SH-SY5Y (cell line): ENCODE data around the gene SUGCT.

ENCODE experiments used
- GATA2 ChIP-seq: IDR thresholded peaks from 2 replicates; pipeline ENCODE4 v1.6.1; 2011; ENCODE audit warnings: mild to moderate bottlenecking, low read depth, low read length
- GATA3 ChIP-seq: IDR thresholded peaks from 2 replicates; pipeline ENCODE4 v1.6.1; 2011; ENCODE audit warnings: low read depth, mild to moderate bottlenecking, low read length, moderate library complexity

- TF ChIP-seq GATA3 (no peak), GATA2 (no peak)
Measured at GRCh38 chr7:40151504-40151903, 16.7 kb downstream of the SUGCT start.
